ENCODE measurements around the gene ARHGAP31.
"Not testable (repeated sequence)": the region's sequence is repeated elsewhere in the genome, so short reads cannot be mapped to it uniquely, and the experiment has no call there.

The ARHGAP31 gene

DNA sequence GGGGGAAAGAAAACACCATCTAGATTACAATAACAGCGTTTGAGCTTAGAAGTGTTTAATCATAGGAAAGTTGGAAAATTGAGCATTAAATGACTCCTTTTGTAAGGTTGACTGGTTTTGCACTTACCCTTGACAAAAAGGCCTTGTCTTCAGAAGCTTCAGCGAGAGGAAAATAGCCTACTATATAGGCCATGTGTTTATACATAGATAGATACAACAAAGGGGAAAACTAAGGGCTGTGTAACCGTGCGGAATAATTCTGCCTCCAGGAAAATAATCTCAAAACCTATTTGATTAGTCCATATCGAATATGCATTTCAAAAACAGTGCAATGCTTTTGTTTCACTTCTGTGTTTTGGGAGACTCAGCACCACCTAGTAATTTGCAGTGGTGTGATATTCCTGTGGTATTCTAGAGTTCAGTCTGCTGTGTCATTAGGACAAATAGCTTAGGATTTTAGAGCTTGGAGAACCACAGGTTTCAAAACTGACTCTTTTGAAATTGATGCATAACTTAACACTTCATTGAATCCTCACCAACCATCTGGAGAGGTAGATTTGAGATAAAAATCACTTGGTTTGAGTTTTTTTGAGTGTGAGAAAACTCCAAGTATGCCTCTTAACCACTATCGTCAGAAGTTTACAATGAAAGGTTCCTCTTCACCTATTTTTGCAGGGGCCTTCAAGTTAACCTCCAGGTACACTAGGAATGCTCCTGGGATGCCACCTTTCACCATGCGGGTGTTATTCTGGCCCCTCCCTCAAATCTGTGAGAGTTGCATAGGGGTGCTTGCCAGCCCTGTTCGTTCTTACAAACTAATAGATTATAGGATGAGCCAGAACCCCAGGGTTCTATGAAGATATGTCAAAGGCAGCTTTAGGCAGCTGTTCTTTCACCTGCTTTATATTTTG, 1.9 kb downstream of the ARHGAP31 start:
- no peak for DNase-seq

DNA sequence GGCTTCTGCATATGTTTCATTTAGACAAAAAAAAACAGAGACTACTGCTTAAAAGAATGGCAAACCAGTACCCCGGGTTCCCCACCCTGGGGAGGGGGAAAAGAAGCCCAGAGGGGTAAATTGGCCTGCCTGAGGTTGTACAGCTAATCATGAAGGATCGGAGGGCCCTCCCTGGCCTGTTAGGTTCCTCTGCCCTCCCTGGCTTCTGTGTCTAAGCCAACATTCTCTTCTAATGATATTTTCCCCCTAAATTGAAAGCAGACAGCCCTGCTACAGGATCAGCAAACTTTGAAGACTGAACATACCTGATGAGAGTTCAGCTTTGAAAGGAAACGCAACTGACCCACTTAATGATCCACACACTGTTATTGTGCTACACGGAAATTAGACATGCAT, 2.5 kb downstream of the ARHGAP31 start:
- DNase-seq = no peak

DNA sequence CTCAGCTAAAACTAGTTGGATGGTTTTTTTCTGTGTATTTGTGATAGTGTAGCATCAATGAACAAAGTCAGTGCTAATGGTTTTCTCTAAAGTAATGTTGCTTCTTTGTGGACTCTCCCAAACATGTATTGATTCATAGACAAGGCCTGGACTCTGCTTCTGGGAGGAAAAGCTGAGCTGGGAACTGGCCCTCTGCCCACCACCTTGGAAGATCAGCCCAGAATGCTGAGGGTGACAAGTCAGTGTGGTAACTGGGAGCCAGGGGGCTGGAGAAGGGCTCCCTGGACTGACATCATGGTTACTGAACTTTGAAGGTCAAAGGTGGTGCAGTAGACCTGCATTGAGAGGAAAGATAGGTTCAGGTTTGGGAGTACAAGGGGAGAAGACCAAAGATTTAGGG, 3.0 kb downstream of the ARHGAP31 start:
- DNase-seq = no peak

DNA sequence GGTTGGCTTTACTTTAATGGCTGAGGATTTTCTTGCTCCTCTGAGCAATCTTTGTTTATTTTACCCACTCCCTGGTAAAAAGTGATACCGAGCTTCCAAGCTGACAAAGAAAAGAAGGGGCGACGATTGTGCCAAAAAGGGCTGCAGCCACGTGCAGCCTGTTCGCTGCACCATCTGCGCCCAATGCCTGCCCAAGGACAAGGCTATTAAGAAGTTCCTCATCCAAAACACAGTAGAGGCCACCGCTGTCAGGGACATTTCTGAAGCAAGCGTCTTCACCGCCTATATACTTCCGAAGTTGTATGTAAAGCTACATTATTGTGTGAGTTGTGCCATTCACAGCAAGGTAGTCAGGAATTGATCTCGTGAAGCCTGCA, 4.4 kb downstream of the ARHGAP31 start:
- DNase-seq = no peak

DNA sequence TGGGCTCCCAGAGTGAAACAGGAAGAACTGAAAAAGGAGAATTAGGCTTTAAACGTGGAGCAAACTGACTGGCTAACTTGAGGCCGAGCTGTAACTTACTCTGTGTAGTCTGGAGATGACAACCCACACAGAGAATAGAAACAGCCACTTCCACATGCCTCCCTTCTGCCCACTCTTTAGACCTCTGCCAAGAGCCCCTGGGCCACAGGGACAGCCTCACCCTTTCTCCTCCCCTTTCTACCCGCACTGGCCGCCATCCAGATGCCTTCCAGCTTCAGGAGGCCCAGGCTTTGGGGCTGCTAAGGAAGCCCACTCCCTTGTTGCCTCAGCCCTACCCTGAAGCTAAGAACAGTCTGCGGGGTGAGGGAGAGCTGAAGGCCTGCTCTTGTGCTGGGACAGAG, 6.8 kb downstream of the ARHGAP31 start:
- DNase-seq = no peak

DNA sequence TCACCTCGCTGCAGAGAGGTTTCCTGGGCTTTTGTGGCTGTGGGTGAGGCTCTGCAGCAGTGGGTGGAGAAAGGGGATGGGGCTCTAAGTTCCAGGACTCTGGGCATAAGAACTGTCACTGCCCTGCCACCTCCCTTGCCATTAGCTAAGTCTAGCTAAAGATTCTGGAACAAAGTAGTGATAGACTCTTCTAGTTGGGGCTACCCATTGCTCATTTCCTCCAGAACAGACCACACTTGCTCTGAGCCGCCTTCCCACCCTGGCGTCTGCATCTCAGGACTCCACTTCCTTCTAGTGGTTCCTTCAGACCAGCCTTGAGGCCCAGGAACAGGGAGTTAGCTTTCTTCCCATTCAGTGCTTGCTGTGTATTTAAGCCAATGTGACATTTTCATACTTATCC, 7.5 kb downstream of the ARHGAP31 start:
- DNase-seq = no peak

DNA sequence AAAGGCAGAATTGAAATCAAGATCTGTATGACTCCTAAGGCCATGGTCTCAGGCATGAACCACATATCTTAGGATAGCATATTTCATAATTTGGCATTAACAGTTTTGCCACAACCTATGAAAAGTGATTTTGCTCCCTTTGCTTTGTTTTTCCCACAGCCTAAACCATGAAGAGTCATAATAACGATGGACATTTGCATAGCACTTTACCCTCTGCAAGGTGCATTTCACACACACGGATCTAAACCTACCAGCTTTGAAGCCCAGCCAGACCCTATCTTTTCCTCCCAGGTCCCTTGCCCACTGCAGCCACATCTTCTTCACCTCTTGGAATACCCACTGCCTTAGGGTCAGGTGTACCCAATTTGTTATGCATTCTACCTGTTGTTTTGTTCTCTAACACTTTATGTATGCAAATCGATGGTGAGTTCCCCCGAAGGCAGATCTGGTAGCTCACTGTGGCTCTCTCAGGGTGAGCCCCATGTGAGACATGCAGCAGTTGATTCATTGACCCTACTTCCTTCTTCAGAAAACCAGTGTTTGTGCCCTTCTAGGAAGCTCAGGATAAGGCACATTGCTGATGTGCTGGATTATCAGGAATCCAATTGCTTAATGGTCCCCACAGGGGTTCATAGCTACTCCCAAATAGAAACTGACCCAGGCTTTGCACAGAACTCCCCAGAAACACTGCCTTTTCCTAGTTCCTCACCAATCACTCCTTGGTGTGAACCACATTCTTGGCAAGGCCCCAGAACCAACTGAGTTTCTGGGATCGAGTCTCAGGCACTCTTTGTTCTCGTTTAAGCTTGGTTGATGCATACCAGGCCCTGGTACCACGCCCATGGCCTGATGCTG, 8.7 kb downstream of the ARHGAP31 start:
- no peak for DNase-seq

DNA sequence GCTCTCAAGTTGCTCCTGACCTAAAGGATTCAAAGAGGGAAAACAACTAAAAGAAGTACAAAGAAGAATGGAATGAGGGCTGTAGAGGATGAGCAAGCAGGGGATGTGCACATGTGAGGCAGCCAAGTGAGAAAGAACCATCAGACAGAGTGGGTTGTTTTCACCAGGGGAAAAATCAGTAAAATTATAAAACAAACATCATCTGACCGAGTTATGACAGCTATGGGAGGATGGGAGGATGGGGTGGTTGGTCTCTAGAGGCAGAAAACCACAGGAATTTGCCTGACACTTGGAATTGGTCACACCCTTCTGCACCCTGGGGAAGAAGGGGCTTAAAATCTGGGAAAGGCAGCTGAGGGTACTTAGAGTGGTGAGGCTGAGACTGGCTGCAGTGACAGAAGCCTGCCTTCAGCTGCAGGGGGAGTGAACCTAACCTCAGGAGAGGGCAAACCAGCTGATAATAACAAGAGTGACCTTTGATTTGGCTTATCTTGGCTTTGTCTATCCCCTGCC, 10.1 kb downstream of the ARHGAP31 start:
- DNase-seq = no peak

DNA sequence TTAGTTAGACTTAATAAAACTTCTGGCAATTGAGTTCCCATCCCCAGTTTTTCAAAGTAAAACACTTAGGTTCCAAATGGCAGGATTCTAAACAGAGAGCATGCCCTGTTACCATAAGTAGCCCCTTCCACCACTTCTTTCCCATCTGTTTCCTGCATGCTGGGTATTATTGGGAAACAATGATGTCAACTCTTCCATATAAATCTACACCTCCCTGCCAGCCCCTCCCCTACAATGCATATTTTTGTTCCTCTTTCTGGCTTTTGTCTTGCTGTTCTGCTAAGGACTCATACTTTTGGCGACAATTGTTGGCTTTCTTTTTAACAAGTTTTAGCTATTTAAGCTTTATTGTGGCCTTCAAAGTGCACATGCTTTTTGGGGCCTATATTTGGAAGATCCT, 11.1 kb downstream of the ARHGAP31 start:
- no peak for DNase-seq

DNA sequence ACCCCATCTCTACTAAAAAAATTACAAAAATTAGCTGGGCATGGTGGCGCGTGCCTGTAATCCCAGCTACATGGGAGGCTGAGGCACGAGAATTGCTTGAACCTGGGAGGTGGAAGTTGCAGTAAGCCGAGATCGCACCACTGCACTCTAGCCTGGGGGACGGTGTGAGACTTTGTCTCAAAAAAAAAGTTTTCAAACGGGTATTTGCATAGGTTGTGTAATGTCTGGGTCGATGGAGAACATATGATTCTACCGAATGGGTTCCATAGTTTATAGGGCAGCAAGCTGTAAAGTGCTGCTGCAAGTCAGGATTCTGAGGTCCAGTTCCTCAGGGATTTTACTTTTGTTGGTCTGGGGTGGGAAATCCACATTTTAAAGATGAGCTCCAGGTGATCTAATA, 12.2 kb downstream of the ARHGAP31 start:
- not testable (repeated sequence) for DNase-seq

GRCh38 chr3:119308355-119308754, 14.2 kb downstream of the ARHGAP31 start:
- no peak for DNase-seq

GRCh38 chr3:119309591-119309990, 15.4 kb downstream of the ARHGAP31 start:
- DNase-seq = no peak

DNA sequence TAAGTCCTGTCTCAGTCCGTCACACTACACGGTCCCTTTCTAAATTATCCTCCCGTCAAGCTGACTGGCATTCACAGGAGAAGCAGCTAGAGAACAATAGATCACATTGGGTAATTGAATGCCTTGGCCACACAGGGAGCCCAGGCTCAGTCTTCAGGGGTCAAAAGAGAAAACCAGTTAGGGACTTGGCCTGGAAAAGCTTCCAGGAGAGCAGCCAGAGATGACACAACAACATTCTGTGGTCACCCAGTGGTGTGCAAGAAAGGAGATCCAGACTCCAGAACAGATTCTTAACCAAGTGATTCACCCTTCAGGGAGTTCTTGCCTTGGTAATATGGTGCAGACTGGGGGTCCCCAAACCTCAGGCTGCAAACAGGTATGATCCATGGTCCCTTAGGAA, 15.9 kb downstream of the ARHGAP31 start:
- no peak for DNase-seq

DNA sequence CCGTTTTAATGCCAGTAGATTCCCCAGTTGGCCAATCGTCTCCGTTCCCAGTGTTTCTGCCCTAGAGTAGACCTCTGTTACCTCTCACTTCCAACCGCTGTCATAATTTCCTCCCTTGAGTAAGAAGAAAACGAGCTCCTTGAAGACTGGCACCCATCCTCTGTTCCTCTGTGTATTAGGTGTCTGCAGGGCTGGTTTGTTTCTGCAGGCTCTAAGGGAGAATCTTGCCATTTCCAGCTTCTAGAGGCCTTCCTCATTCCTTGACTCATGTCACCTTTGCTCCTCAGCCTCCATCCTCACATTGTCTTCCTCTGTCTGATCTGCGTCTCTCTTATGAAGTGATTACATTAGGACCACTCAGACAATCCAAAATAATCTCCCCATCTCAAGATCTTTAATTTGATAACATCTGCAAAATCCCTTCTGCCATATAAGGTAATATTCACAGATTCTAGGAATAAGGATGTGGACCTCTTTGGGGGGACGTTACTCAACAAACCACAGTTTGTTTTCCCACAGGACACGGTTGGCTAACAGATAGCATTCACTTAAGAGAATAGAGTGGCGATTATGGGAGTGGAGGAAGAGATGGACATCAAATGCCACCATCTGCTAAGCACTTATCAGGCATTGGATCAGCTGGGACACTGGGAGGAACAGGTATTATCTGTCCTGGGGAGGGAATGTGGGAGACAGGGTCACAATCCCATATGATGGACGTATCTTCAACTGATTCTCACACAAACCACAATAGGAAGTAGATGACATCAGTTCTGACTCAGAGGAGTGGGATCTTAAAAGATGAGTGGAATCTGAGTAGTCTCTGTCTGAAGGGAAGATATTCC, 17.1 kb downstream of the ARHGAP31 start:
- DNase-seq = no peak

DNA sequence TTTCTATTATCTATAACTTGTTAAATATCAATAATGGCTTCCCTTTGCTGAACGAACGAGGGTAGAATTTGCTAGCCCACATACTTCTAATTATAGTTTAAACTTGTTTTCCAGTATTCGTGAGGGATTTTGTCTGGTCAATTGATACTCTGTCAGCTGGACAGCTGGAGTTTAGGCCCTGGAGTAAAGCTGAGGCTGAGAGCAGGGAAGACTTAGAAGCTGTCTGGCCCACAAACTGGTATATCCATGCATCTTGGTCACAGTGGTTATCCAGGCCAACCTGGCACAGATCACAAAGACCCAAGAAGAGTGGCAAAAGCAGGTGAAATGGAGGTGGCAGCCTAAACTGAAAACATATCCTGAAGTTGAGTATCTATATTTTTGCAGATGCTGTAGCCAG, 19.3 kb downstream of the ARHGAP31 start:
- no peak for DNase-seq

DNA sequence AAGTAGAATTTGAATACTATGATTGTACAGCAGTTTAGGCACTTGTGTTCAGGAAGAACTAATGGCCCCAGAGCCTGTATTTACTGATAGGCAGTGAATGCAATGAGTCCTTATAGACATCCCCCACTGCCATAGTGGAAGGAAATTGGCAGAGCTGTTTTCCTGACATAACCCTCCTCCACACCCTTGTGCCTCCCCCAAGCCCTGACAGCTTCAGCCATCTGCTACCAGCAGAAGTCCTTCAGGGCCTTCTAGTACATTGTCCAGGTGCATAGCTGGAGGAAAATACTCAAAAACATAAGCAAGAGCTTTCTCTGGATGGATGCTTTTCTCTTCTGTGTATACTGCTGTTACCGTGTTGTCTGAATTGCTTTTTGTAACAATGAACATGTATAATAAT, 20.6 kb downstream of the ARHGAP31 start:
- DNase-seq = no peak

DNA sequence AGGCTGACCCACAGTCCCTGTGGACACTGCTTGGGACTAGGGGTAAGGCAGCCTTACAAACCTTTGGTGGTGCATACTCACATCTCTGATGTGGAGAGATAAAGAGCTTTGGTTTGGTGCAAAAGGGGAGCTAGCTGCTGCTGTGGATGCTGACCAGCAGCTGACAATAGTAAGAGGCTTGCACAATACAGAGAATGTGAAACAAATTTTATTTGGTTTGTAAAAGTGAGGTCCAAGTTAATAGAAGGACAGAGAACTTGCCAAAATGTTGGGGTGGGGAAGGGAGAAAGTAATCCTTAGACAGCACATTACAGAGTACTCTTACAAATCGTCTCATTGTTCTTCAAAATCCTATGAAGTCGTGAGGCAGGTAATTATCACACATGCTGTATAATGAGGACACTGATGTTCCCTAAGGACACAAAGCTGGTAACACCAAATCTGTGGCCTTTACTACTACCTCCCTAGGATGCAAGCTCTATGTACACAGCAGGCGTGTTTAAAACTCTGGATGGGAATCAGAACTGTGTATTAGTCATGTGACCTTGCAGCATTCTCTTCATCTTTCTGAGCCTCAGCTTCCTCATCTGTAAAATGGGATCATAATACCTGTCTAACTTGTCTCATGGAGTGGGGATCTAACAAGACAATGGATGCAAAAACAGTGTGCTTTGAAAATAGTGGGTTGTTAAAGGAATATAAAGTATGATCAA, 21.6 kb downstream of the ARHGAP31 start:
- no peak for DNase-seq

GRCh38 chr3:119316313-119316670, 22.1 kb downstream of the ARHGAP31 start:
- DNase-seq = no peak

- no peak for DNase-seq
These were observed 24.7 kb downstream of the ARHGAP31 start for GRCh38 chr3:119318876-119319275.

- no peak for DNase-seq
These were observed 25.1 kb downstream of the ARHGAP31 start for GRCh38 chr3:119319311-119319710.

DNA sequence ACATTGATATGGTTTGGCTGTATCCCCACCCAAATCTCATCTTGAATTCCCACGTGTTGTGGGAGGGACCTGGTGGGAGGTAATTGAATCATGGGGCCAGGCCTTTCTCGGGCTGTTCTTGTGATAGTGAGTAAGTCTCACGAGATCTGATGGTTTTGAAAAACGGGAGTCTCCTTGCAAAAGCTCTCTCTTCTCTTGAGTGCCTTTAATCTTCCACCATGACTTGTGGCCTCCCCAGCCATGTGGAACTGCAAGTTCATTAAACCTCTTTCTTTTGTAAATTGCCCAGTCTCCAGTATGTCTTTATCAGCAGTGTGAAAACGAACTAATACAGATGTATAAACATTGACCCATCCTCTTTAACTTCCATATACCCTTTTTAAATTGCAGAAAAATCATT, 26.6 kb downstream of the ARHGAP31 start:
- DNase-seq = not testable (repeated sequence)
